Nephron progenitor cell (in vitro differentiated cells): ENCODE data around the gene PPP1R13L.

Source experiments
- DNase-seq: peaks from one replicate; pipeline ENCODE4 v3.0.0; 2021
- H3K27ac Mint-ChIP-seq: 2 replicates; pipeline ENCODE4 v1.8.0; 2021; ENCODE audit warnings: mild to moderate bottlenecking, moderate library complexity, mixed read lengths
- H3K27me3 Mint-ChIP-seq: 2 replicates; pipeline ENCODE4 v1.8.0; 2021; ENCODE audit warnings: mild to moderate bottlenecking, low read depth, mixed read lengths; ENCODE audit not compliant: poor library complexity
- H3K36me3 Mint-ChIP-seq: 2 replicates; pipeline ENCODE4 v1.8.0; 2021; ENCODE audit warnings: low read depth, mixed read lengths
- H3K4me1 Mint-ChIP-seq: 2 replicates; pipeline ENCODE4 v1.8.0; 2021; ENCODE audit warnings: mixed read lengths
- H3K4me3 Mint-ChIP-seq: 2 replicates; pipeline ENCODE4 v1.8.0; 2021; ENCODE audit warnings: mild to moderate bottlenecking, moderate library complexity, mixed read lengths
- H3K9me3 Mint-ChIP-seq: 2 replicates; pipeline ENCODE4 v1.8.0; 2021; ENCODE audit warnings: mild to moderate bottlenecking, moderate library complexity, mixed read lengths
- TF ChIP-seq, protein P1 (sequence below): fragments of 200-600 bp; sonication (generic); IDR thresholded peaks from 2 replicates; pipeline ENCODE4 v1.5.0; 2021; ENCODE audit warnings: antibody characterized with exemption

Gene PPP1R13L

DNA sequence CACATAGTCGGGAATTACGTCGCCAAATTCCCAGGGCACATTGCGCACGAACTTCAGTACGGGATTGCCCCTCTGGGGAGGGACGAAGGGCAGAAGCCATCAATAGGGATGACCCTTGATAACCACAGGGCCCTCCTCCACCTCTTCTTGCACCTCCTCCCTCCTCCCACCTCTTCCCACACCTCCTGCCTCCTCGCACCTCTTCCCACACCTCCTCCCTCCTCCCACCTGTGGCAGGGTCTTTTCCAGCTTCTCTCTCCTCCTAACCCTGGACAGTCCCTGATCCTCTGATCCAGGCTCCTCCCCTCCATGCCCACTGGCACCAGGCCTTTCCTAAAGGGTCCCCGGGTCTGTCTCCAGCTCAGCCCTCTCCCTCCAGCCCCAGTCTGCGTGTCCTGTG, 15.5 kb upstream of the PPP1R13L start:
- H3K27ac Mint-ChIP-seq = peak overlapping the region; percentile 93
- H3K4me1 Mint-ChIP-seq = peaks cover 37% of the 10 kb centered on the region
- TF ChIP-seq, protein P1, sequence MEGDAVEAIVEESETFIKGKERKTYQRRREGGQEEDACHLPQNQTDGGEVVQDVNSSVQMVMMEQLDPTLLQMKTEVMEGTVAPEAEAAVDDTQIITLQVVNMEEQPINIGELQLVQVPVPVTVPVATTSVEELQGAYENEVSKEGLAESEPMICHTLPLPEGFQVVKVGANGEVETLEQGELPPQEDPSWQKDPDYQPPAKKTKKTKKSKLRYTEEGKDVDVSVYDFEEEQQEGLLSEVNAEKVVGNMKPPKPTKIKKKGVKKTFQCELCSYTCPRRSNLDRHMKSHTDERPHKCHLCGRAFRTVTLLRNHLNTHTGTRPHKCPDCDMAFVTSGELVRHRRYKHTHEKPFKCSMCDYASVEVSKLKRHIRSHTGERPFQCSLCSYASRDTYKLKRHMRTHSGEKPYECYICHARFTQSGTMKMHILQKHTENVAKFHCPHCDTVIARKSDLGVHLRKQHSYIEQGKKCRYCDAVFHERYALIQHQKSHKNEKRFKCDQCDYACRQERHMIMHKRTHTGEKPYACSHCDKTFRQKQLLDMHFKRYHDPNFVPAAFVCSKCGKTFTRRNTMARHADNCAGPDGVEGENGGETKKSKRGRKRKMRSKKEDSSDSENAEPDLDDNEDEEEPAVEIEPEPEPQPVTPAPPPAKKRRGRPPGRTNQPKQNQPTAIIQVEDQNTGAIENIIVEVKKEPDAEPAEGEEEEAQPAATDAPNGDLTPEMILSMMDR = no peak
- no peak for DNase-seq
- no peaks in the 10 kb centered on the region for H3K9me3 Mint-ChIP-seq
- no peaks in the 10 kb centered on the region for H3K27me3 Mint-ChIP-seq
- H3K4me3 Mint-ChIP-seq = no peak overlapping the region
- H3K36me3 Mint-ChIP-seq = peaks cover 34% of the 10 kb centered on the region

DNA sequence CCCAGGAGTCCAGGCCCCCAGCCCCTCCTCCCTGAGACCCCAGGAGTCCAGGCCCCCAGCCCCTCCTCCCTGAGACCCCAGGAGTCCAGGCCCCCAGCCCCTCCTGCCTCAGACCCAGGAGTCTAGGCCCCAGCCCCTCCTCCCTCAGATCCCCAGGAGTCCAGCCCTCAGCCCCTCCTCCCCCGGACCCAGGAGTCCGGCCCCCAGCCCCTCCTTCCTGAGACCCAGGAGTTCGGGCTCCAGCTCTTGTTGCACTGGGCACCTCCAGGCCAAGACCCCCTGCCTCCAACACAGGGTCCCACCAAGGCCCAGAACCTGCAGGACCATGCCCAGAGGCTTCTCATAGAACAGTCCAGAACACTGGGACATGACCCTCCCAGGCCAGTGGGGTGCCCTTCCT, 15.0 kb upstream of the PPP1R13L start:
- Mint-ChIP-seq H3K27me3 (no peaks in the 10 kb centered on the region), H3K4me3 (no peak overlapping the region), H3K9me3 (no peaks in the 10 kb centered on the region)

DNA sequence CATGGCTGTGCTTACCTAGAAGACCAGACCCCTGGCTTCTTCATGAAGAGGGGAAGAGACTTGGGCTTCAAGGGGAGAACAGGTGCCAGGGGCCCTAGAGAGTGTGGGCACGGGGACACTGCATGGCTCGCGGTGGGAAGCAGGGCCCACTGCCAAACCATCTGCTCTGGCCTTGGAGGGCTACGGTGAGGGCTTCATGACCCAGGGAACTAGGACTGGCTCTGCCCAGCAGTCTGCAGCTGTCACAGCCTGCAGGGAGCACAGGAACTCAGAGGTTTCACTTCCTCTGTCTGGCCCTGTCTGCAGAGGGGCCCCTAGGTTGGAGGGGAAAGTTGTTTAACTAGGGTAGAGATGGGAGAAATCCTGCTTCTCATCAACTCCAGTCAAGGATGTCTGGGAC, 14.5 kb upstream of the PPP1R13L start:
- H3K27ac Mint-ChIP-seq = no peak overlapping the region
- H3K4me1 Mint-ChIP-seq = peaks cover 31% of the 10 kb centered on the region
- H3K9me3 Mint-ChIP-seq = no peaks in the 10 kb centered on the region
- no peak for DNase-seq
- TF ChIP-seq, protein P1 = no peak
- no peaks in the 10 kb centered on the region for H3K27me3 Mint-ChIP-seq
- H3K36me3 Mint-ChIP-seq = peaks cover 38% of the 10 kb centered on the region
- peak overlapping the region; percentile 15 for H3K4me3 Mint-ChIP-seq

More for the DNA sequence above, 15.0 kb upstream of the PPP1R13L start:
- Mint-ChIP-seq H3K36me3 (peaks cover 34% of the 10 kb centered on the region), H3K27ac (no peak overlapping the region), H3K4me1 (peaks cover 36% of the 10 kb centered on the region)
- TF ChIP-seq, protein P1 = no peak
- no peak for DNase-seq

DNA sequence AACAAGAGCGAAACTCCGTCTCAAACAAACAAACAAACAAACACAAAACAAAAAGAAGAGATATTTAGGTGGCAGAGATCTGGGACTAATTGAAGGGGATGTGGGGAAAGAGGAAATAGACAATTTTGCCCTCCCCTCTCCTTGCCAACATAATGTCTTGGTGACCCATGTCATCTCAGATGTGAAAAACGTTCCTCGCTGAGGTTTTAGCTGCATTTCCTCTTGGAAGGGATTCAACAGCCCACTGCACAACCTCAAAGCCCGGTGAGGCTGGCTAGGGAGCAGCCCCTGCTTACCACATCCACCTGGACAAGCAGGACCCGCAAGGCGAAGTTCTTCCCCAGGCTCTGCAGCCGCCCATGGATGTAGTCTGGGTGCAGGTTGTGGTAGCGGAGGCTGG, 13.9 kb upstream of the PPP1R13L start:
- TF ChIP-seq, protein P1 = no peak
- Mint-ChIP-seq H3K36me3 (peaks cover 44% of the 10 kb centered on the region), H3K9me3 (no peaks in the 10 kb centered on the region), H3K4me3 (no peak overlapping the region), H3K4me1 (peaks cover 25% of the 10 kb centered on the region), H3K27ac (no peak overlapping the region), H3K27me3 (no peaks in the 10 kb centered on the region)
- DNase-seq = no peak

DNA sequence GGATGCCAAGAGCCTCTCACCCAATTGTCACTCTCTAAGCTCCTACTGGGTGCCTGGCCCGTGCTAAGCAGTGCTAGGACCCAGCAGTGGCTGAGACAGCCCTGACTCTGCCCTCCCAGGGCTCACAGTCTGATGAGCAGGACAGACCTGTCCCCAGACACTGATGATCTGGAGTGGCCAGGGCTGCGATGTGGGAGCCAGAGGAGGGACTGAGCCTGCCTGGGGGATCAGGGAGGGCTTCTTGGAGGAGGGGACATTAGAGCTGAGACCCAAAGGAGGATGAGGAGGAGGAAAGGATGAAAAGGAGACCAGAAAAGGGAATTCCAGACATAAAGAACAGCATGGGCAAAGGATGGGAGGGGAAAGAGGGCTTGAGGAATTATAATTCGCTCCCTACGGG, 12.3 kb upstream of the PPP1R13L start:
- Mint-ChIP-seq H3K36me3 (peaks cover 58% of the 10 kb centered on the region), H3K9me3 (no peaks in the 10 kb centered on the region), H3K27me3 (no peaks in the 10 kb centered on the region), H3K27ac (no peak overlapping the region), H3K4me3 (no peak overlapping the region), H3K4me1 (peaks cover 9% of the 10 kb centered on the region)
- no peak for DNase-seq
- TF ChIP-seq, protein P1 = no peak

DNA sequence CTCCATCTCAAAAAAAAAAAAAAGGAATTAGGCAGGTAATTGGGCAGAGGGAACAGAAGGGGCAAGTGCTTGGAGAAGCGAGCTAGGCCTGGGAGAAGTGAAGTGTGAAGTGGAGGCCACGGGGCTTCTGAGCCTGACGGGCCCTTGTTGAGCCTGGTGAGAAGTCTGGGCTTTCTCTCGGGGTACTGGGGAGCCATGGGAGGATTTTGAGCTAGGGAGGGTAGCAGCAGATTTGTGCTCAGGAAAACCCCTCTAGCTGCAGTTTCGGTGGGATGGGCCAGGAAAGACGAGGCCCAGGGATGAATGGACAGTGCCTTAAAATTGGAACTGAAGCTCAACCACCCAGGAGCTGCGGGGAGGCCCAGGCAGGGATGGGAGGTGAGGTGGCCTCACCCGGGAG, 9.6 kb upstream of the PPP1R13L start:
- Mint-ChIP-seq H3K4me3 (no peak overlapping the region), H3K27me3 (no peaks in the 10 kb centered on the region), H3K4me1 (peaks cover 11% of the 10 kb centered on the region), H3K9me3 (no peaks in the 10 kb centered on the region), H3K36me3 (peaks cover 64% of the 10 kb centered on the region), H3K27ac (no peak overlapping the region)
- TF ChIP-seq, protein P1 = no peak
- no peak for DNase-seq
